Suppressor macrophage (primary cell): ENCODE measurements around the gene MYO9A.

ENCODE experiments used
- DNase-seq, 4 experiments: peaks; one replicate each; pipeline ENCODE4 v3.0.0-alpha.2; 2020 to 2022

MYO9A gene

DNA sequence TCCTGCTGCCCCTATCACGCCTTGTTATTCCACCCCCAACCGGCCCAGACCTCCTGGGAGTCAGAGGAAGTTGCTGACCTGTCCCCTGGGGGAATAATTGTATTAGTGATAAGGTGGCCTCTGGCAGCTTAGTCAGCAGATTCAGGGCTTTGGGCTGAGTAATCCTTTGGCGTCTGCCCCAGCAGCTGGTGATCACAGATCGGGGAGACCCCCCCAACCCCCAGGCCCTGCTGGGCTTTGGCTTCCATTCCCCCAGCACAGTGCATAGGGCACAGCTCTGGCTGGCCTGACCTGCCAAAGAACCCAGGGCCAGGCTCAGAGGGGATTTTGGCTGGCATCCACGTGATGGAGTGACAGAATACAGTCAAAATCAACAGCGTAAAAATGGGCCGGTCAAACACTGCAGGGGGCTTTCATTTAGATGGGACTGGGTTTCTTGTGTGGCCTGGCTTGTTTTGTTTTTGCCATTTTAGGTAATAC is 311.5 kb downstream of the MYO9A start:
- no peak for DNase-seq

DNA sequence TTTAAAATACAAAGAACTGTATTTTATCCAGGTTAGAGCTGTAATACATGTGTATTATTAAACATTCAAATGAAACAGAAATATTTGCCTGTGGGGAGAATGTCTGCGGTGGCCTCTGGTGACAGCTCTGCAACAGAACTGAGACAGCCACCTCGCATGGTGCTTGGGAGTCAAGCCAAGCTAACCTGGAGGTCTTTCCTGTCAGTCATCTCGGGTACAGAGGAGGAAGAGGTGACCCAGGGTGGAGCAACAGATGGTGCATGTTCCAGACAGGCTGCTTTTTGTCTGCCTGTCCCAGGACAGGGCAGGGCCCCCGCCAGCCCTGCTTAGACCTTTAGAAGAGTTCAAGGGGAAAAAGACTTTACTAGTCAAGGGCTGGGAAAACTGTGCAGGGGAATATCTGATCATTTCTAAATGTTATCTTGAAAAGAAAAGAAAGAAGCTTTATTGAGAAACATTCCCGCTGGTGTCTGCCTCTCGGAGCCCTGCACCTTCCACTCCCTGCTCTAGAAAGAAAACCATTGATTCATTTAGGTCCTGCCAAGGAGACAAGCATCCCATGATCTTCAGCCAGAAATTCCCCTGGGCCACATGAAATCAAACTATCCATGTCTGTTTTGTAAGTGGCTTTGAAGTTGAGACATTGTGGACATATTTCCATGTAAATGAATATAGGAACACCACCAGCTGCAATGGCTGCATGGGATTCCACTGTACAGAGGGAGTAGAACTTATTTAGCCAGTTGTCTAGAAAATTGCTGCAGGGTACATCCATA is 313.1 kb downstream of the MYO9A start:
- no peak for DNase-seq

DNA sequence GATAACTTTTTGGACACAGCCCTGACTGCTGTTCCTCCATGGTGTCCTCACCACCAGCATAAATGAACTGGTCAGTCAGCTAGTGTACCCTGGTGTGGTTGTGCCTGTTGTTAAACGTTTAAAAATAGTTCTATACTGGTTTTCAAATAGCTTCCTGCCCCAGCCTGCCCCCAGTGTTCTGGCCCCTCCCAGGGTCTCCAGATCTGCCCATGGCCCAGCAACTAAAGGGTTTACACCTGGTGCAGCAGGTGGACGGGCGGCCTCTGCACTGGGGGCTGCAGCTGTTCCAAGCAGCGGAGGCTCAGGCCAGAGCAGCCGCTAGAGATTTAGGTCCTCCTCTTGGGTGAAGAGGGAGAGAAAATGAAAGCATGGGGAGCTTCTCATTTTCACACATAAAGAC is 313.7 kb downstream of the MYO9A start:
- DNase-seq: no peak

DNA sequence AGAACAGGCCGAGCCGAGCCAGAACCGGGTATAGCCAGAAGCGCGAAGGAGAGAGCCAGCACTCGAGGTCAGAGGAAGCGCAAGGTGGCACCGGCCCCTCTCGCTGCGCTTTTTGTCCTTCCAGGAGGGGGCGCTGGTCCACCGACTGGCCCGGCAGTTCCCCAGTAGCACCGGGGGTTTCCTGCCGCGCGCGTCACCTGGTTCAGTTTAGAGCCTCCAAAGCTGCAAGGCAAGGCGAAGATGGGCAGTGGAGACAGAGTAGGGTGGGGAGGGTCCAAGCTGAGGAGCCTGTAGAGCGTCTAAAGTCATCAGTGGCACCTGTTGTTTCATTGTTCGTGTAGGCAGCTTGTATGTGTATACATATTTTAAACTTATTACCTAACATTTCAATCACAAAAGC is 315.2 kb downstream of the MYO9A start:
- peak; percentile 7 to 52 (median 18) for DNase-seq

DNA sequence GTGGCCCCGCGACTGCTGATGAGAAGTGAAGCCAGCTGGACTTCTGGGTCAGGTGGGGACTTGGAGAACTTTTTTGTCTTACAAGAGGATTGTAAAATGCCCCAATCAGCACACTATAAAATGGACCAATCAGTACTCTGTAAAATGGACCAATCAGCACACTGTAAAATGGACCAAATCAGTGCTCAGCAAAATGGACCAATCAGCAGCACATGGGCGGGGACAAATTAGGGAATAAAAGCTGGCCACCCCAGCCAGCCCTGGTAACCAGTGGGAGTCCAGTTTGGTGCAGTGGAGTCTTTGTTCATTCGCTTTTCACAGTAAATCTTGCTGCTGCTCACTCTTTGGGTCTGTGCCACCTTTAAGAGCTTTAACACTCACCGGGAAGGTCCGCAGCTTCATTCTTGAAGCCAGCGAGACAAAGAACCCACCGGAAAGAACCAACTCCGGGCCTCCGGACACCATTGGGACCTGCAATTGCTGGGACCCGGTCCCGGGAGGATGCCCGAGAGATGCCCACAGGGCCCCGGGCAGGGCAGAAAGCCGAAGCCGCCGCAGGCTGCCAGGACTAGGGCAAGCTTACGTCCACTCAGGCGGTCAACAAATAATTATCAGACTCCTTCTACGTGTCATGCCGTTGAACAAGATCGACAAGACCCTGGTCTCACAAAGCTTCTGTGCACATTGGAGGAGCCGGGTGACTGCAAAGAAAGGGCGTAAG is 315.9 kb downstream of the MYO9A start:
- no peak for DNase-seq

DNA sequence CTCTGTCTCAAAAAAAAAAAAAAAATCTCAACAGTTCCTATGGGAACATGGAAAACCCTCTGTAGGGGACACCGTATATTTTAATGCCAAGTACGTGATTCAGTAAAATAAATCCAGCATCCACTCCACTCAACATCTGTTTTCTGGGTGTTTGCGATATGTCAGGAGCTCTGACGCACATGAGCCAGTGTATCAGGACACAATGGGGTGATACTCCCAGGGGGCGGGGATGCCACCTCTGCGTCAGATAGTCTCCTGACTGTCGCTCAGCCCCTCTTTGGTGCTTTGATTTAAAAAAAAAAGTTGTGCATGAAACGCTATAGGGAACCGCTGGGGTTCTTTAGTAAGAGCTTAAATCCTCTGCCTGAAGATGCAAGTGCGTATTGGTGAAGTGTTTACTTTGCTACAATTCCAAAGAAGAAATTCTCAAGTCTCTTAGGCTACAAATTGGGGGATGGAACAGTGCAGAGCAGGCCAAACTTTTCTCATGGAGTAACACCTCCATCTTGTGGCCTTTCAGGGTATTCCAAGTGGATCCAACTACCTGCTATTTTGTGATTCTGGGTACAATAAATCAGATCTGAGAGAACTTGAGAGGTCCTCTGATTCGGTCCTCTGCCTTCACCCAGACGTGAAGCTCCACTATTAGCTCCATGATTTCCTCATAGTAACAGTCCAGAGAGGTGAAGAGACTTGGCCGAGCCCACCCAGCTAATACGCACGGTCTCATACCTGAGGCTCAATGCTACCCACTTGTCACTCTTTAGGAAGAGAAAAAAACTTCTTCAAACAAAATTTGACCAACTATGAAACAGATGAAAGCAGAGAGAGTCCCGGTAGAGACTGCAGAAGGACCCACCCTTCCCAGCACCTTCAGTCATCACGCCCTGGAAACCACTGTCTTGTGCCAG is 316.9 kb downstream of the MYO9A start:
- peak; percentile 54 to 67 (median 59) for DNase-seq

DNA sequence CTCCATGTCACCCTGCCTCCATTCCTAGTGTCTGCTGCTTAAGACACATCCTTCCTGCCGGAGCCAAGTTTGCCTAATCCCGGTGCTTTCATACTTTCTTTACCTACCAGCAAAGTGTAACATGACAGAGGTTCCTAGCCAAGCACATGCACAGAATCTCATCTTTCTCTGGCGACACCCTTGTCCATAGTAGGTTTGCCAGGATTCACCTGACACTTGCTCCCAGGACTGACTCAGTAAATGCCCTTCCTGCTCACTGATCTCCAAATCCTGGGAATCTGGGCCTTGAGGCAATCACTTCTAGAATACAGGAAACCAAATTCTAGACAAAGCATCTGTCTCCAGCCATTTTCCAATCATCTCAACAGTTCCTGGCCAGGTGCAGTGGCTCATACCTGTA is 317.8 kb downstream of the MYO9A start:
- no peak for DNase-seq

DNA sequence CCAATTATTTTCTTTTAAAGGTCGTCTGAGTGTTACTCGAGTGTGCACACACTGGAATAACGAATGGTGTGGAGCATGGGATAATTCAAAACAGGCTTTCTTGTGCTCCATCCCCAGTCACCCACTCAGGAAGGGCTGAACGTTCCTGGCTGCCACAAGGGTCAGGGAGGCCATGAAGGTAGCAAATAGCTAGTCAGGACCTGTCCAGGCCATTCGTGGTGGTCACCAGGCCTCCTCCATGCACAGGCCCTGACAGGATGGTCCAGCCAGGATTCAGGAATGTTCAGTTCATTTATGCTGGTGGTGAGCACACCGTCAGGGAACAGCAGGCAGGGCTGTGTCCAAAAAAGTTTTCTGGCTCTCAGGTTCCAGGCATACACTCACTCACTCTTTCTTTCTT is 319.3 kb downstream of the MYO9A start:
- no peak for DNase-seq

DNA sequence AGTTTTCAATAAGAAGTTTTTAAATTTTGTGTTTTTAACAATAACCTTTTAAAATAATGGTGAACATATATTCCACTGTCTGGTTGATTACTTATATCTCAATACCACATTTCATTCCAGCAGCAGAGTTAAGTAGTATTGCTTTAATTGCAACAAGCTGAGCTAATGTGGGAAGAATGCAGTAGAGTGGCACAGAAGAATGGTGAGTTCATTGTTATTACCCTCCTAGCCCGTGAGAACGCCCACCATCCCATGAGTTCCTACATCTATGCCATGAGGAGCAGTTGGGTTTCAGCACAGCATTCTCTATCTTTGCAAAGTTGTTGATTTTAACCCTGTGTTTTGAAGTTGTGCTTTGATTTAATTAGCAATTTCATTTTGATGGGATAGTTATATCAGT is 325.4 kb downstream of the MYO9A start:
- DNase-seq: no peak

DNA sequence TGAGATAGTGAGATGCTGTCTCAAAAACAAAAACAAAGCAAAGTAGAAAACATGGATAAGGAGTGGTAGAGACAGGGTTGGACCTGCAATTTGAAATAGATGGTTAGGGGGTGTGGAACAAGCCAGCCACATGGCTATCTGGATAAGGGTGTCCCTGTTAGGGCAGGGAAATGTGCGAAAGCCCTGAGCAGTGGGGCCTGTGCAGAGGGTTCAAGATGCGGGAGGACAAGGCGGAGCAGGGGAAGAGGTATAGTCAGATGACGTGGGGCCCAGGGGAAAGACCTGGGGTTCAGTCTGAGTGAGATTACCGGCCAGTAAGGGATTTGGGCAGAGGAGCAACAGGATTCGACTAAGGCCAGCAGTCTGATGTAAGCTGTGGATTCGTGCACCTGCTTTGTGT is 326.0 kb downstream of the MYO9A start:
- DNase-seq: no peak

DNA sequence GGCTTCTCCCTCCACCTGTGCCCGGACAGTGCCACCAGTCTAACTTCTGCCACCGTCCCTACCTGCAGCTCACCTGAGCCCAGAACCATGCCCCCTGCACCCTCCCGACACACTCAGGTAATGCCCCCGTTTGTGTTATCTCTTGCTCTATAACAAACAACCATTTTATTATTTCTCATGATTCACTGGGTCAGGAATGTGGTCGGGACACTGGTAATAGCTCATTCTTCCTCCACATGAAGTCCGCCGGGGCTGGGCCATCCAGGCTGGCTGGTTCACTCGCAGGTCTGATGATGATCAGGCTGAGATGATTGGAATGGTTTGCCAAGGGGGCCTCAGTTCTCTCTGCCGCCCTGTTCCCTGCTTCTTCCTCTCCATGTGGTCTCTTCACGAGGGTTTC is 327.9 kb downstream of the MYO9A start:
- DNase-seq: no peak

DNA sequence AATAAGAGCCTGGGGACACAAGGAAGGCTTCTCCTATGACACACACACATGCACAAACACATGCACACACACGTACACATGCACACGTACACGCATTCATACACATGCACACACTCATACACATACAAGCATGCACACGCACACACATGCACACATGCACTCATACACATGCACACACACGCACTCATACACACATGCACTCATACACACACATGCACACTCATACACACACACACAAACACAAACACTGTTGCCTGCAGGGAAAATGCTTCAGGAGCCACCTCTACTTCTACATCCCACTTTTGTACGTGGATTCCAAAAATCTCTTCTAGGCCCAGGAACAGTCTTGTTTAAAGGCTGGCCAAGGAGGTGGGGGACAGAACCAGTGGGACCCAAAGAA is 328.3 kb downstream of the MYO9A start:
- no peak for DNase-seq

DNA sequence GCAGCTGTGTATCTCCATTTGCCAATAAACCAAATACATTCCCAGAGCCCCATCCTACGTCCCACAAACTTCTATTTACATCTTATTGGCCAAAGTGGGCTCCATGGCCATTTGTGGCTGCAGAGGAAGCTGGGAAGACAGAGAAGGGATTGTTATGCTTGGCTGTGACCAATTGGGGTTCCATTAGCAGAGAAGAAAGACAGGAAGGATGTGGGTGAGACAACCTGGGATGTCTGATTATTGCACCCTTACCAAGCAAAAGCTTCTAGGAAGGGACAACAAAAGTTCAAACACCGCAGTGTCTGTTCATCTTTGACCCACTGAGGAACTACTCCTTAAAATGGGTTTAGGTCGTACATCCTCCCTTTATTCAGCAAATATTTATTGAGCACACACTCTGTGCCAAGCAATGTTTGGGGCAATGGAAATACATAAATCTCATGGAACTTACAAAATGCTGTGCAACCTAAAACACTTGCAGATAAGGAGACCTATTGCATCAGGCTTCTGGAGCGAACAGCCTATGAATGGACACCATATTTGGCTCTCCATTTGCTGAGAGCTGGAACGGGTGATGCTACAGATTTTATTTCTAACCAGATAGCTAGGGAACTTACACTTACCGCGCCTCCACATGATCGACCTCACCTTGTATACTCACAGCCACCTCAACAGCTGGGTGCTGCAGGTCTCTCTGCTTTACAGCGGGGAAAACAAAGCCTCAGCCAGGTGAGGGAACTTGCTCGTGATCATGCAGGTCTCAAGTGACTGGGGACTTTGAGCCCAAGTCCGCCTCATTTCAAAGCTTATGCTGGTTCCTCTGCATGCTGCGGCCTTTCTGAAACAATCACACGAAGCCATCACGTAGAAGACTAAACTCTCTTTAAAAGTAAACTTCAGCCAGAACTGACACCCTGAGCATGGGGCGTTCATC is 329.0 kb downstream of the MYO9A start:
- no peak for DNase-seq

DNA sequence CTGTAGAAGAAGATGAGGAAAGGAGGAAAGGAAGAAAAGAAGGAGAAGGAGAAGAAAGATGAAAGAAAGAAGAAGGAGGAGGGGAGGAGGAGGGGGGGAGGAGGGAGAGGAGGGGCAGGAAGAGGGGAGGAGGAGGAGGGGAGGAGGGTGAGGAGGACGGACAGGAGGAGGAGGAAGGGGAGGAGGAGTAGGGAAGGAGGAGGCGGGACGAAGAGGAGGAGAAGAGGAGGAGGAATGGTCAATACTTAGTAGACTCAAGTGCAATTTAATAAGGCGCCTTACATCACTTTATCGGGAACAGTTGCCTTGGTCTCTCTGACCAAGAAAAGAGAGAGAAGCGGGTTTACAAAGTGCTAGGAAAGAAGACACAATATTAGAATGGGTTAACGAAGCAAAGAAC is 331.3 kb downstream of the MYO9A start:
- no peak for DNase-seq

DNA sequence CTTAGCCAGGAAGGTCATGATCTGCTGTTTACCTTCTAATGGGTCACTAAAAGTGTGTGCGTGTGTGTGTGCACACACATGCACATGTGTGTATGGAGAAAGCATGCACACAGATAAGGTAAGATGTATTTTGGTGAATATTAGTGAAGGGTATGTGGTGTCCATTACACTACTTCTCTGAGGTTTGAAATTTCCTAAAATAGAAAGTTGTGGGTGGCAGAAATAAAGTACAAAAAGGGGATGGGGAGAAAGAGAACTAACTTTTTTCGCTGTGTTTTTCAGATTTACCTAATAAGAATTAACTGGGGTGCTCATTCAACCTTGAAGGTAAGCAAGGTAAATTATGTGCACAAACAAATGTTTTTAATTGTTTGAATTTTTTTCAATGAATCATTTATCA is 332.0 kb downstream of the MYO9A start:
- DNase-seq: no peak

DNA sequence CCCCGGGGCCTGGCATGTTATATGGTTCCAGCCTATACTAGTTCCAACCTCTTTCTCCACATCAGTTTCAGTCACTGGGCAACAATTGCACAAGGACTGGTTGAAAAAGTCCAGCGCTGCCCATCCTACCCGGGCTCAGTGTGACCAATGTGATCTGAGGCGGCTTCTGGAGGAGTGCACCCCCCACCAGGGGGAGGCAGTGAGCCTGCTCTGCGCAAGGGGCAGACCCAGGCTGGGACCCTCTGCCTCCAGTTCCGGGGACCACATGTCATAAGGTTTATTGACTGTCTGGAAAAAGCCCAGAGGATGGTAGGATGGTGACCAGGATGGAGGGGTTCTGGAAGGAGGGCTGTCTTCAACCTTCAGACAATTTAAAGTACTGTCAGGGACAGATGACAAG is 333.2 kb downstream of the MYO9A start:
- peak in 3 of 4 experiments; percentile 4 to 47 (median 17) for DNase-seq

DNA sequence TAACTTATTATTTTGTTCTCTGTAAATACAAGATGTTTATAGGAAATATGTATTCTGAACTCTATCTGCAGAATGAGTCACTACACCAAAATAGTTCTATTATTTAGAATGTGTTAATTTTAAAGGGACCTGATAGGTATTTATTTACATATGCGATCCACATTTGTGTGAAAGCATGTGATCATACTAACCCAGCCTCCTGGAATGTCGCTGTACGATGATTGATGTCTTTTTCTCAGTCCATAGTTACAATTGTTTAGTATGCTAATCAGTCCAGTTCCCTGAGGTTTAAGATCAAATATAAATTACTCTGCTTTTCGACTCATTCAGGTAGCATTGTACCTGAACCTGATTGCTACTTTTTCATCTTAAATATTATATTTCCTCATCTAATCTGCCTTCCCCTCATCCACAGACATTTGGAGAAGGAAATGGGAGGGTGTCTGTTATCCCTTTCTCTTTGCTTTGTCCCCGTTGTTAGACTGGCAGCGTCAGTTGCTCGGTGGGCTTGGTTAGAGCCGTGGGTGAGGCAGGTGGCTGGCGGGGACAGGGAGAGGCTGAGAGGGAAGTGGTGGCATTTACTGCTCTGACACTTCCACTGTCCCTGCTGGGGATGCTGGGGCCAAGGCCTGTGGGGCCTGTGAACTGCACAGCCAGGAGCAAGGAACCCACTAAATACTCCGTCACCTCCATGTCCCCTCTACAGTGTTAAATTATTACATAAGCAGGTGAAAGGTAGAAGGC is 335.4 kb downstream of the MYO9A start:
- no peak for DNase-seq

DNA sequence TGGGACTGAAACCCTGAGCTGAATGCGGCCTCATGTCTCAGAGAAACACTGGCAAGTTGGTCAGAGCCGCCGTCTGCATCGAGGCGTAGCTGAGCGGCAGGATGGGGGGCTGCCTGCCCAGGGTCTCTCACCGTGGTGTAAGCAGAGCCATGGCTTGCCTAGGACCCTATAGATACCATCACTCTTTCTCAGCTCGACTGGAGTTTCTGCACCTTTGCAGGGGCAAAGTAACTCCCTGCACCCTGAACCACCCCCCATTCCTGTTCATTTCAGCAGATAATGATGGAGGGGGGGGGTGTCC is 336.0 kb downstream of the MYO9A start:
- DNase-seq: no peak

DNA sequence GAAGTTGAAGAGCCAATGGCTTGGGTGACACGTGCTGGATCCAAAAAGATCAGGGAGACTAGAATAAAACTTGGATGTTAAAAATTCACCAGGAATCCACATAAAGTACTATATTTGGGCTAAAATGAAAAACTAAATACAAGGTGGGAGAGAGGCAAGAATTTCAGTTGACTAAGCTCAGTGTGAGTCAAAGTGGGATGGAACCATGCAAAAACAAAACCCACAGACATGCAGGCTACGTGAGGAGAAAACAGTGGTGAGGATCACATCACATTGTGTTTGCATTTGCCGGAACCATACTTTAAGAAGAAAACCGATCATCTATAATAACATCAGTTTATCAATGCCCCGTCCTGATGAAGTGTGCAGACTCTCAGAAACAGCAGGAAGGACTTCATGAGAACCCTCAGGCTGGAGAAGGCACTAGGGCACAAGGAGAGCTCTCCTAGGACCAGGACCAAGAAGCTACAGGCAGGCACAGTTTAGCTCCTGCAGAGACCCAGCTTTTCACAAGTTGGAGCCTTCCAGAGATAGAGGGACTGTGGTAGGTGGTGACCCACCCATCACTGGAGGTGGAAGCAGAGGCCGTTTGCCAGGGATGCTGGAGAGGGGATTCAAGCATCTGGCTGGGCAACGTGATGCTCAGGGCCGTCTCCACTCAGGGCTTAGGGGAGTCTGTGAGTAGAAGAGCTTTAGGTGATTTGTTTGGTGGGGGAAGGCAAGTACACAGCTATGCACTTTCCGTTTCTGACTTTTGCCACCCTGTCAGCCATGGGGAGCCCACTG is 336.6 kb downstream of the MYO9A start:
- no peak for DNase-seq
